Body of pancreas (tissue), 4 donors: ENCODE results near the gene MESP2.

Source experiments
- CTCF ChIP-seq, 7 experiments: fragments of 450-650 bp in 4 of 7; fragments of 200-600 bp in 3 of 7; sonication (generic) in 3 of 7; IDR thresholded peaks; one replicate each; pipeline ENCODE4 v1.5.1; 2016 to 2019; ENCODE audit warnings: antibody characterized with exemption in 7 of 7
- POLR2A ChIP-seq, 3 donors: fragments of 450-650 bp; IDR thresholded peaks; one replicate each; pipeline ENCODE4 v1.6.1; 2016; ENCODE audit warnings: antibody characterized with exemption in 3 of 3, mild to moderate bottlenecking in 2 of 3

DNA sequence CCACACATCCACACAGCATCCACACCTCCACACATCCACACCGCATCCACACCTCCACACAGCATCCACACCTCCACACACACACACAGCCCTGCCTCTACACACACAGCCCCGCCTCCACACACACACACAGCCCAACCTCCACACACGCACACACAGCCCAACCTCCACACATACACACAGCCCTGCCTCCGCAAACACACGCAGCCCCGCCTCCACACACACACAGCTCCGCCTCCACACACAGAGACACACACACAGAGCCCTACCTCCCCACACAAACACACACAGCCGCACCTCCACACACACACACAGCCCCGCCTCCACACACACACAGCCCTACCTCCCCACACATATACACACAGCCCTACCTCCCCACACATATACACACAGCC is 29.7 kb upstream of the MESP2 start:
- TF ChIP-seq POLR2A (IDR thresholded peaks at IDR 0.05) (no peak), CTCF (IDR thresholded peaks at IDR 0.05) (no peak)
